ENCODE measurements around the gene AKIP1. TPM values are rescaled to one million over a fixed set of nuclear protein-coding genes. Genes with fewer than 3 reads are reported as not detected.

Gene AKIP1
- total and polyA plus RNA-seq, 2 of the 8 experiments (the other 6 are each of a cell fraction or from before 2014, with no cell fraction given) = 17.8 to 29.6 TPM

DNA sequence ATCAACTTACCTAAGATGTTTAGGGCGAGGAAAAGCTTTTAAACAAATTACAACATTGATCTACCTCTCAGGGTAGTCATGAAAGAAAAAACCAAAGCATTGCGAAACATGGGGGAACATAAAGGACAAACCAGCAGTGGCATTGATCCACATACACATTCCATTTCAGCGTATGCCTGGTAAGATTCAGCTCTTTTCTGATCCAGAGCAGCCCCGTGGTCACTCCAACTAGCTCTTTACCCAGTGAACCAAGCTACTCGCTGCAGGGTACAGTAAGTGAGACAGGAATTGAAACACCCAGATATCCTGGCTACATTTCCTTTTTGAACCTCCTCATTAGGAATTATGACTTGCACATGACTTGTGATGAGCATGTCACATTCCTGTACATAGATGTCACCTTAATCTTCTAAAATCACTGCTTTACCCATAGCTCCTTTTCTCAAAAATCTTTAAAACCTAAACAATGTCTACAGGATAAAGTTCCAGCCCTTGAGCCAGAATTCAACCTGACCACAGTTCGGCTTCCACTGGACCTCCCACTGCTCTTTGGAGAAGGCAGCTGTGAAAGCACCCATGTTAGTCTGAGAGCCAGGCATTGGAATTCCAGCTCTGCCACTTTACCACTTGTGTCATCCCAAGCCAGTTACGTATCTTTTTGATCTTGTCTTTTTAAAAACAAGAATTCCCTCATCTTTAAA, 42.9 kb upstream of the AKIP1 start:
- H3K79me1 ChIP-seq (ENCODE audit: low read depth, low read length) = no peaks in the 10 kb centered on the region
- H3K9ac ChIP-seq (replicated peaks in 1 of 4; ENCODE audit: extremely low read depth in 1 of 4, low read depth in 3 of 4, low read length in 3 of 4) = no peak overlapping the region; a peak in 2 of 7 replicates
- H2BK5ac ChIP-seq (ENCODE audit: low read depth, low read length) = no peak overlapping the region
- POLR2A ChIA-PET (ENCODE audit: partially characterized antibody) = interaction anchor here (0.8 to 1.6 kb wide), 4 partner anchors 12 to 185 kb away, joined by 3 to 4 read pairs (median 3); partner anchors contain the start of gene RPL27A
- no peaks in the 10 kb centered on the region for H3K36me3 ChIP-seq (ENCODE audit: control insufficient read depth in 2 of 4, insufficient read depth in 4 of 4, low read length in 3 of 4)
- H3K4me3 ChIP-seq (ENCODE audit: extremely low read depth in 1 of 4, insufficient read depth in 2 of 4, low read depth in 3 of 4, low read length in 4 of 4) = no peak overlapping the region
- no peaks in the 10 kb centered on the region for H3K79me2 ChIP-seq (ENCODE audit: control insufficient read depth in 1 of 2, insufficient read depth in 2 of 2, low read length in 2 of 2)
- H3K4me2 ChIP-seq (ENCODE audit: insufficient read depth in 1 of 2, low read depth in 2 of 2, low read length in 2 of 2) = no peak overlapping the region
- CTCF ChIA-PET (ENCODE audit: partially characterized antibody) = interaction anchor here (0.5 to 1.4 kb wide), 10 partner anchors 12 to 223 kb away, joined by 3 to 5 read pairs (median 3); no protein-coding TSS in a partner anchor
- H3K23me2 ChIP-seq (ENCODE audit: low read depth, low read length) = peaks cover 5% of the 10 kb centered on the region; the same call in 1 of the 2 replicates
- no peaks in the 10 kb centered on the region for H4K20me1 ChIP-seq (replicated peaks in 1 of 2; ENCODE audit: control insufficient read depth in 1 of 2, insufficient read depth in 2 of 2, low read length in 2 of 2)
- no peak overlapping the region for H2AK5ac ChIP-seq (ENCODE audit: low read depth, low read length)
- no peak overlapping the region for H2BK15ac ChIP-seq (ENCODE audit: low read length)
- peaks cover 0 to 14% (median 2%) of the 10 kb centered on the region in 4 experiments; a peak in 4 of 7 replicates for H3K4me1 ChIP-seq (replicated peaks in 1 of 4; ENCODE audit: control insufficient read depth in 3 of 4, insufficient read depth in 4 of 4, low read length in 3 of 4)
- H3K23ac ChIP-seq (ENCODE audit: insufficient read length) = no peak overlapping the region
- no peak overlapping the region for H2AFZ ChIP-seq (ENCODE audit: low read length)
- no peak overlapping the region for H3K56ac ChIP-seq (replicated peaks; ENCODE audit: insufficient read length, low read depth, low read length)
- H3K4ac ChIP-seq (replicated peaks; ENCODE audit: insufficient read length, low read depth, low read length) = no peak overlapping the region
- no peak overlapping the region for H2BK12ac ChIP-seq (ENCODE audit: low read depth, low read length)
- H3K27me3 ChIP-seq (replicated peaks in 1 of 4; ENCODE audit: control insufficient read depth in 3 of 4, extremely low read depth in 1 of 4, insufficient read depth in 3 of 4, low read length in 3 of 4) = no peaks in the 10 kb centered on the region
- no peak overlapping the region for H2BK120ac ChIP-seq (replicated peaks; ENCODE audit: low read depth, low read length)
- TF ChIP-seq TAF7 (optimal IDR thresholded peaks at IDR 0.05; ENCODE audit: borderline replicate concordance, low read depth, low read length) (no peak), CEBPB (IDR thresholded peaks at IDR 0.05; ENCODE audit: low read depth, low read length) (peak; percentile 74; the same call in 1 of the 2 replicates)
- no peak overlapping the region for H2BK20ac ChIP-seq (ENCODE audit: low read length)
- H3K18ac ChIP-seq (ENCODE audit: extremely low read depth, low read length) = no peak overlapping the region
- WGBS, 2 experiments (ENCODE audit: extremely low coverage in 1 of 2, insufficient coverage in 1 of 2, insufficient read length in 1 of 2, insufficient replicate concordance in 2 of 2, low coverage in 1 of 2, low lambda C conversion rate in 2 of 2, missing lambda C conversion rate in 1 of 2) = 76% methylated on average over 7 of the region's 7 CpGs; no CpG with 5 or more reads in 1 of the 2 experiments
- H4K91ac ChIP-seq (replicated peaks; ENCODE audit: insufficient read length, low read length) = no peak overlapping the region
- H3K27ac ChIP-seq (ENCODE audit: low read depth, low read length) = no peak overlapping the region
- no peak for FAIRE-seq
- H4K5ac ChIP-seq (ENCODE audit: insufficient read length, low read depth, low read length) = no peak overlapping the region
- no peak overlapping the region for H3K14ac ChIP-seq (ENCODE audit: insufficient read length)
- H3K9me3 ChIP-seq (ENCODE audit: insufficient read depth in 2 of 2, low read depth in 1 of 2, low read length in 1 of 2) = no peaks in the 10 kb centered on the region
- no peak overlapping the region for H4K8ac ChIP-seq (ENCODE audit: extremely low read depth, insufficient read depth, low read length)
- no peak for DNase-seq (ENCODE audit: low read depth in 1 of 2, low spot score in 2 of 2)

All from H1 (cell line).